HG03025 (cell line): Measurements from ENCODE around the gene ADAM17.
"Not testable (repeated sequence)": the region's sequence is repeated elsewhere in the genome, so short reads cannot be mapped to it uniquely, and the experiment has no call there.

Experiments used
- ATAC-seq: cut with Tn5 transposase; IDR thresholded peaks from one replicate; pipeline ENCODE4 v1.9.1; 2021; ENCODE audit warnings: mild to moderate bottlenecking, moderate library complexity; ENCODE audit not compliant: unreplicated experiment, low FRiP score

The ADAM17 gene

DNA sequence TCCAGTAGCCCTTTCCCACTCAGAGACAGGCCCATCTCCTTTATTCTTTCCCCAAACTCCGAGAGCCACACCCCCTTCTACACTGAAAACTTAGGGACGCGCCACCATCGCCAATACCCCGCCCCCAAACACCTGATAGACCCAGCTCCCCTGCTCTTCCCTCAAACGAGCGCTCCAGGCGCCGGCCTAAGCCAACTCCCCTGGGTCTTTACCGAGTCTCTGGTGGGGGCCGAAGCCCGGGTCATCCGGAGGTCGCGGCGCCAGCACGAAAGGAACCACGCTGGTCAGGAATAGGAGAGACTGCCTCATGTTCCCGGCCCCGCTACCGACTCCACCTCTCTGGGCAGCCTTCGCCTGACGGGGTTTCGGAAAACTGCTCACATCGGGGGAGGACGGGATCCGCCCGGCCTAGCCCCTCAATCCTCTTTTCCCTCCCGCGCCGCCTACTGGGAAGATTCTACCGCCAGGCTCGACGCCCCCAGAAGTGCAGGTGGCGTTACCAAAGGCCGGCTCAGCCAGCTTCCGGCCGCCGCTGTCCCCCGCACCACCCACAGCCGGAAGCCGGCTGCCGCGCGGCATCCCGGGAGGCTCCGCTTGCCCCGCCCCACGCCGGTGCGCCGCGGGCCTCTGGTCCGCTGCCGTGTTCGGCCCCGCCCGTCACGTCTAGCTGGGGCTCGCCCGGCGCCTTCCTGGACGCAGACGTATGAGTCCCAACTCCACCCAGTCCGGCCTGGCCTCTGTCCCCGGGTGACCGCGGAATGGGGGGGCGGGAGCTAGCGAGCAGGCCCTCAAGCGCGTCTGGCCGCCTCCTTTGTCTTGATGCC is at the start of gene ADAM17:
Gene ADAM17, minus strand, starts transcription at position 534 of the 824 bp plus-strand sequence. Its CDS starts 225 bp downstream, at position 309.
- ATAC-seq, result peak; percentile 77

DNA sequence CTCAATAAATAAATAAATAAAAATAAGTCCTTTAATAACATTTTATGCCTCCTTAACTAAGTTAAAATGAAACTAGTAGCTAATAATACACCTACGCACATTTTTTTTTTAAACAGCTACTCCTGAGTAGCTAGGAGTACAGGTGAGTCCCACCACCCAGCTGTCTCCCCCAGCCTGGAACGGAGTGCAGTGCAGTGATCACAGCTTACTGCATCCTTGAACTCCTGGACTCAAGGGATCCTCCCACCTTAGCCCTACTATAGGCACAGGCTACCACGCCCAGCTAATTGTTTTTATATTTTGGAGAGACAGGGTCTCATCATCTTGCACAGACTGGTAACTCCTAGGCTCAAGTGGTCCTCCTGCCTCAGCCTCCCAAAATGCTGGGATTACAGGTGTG is 46.8 kb upstream of the ADAM17 start:
- ATAC-seq, result no peak

DNA sequence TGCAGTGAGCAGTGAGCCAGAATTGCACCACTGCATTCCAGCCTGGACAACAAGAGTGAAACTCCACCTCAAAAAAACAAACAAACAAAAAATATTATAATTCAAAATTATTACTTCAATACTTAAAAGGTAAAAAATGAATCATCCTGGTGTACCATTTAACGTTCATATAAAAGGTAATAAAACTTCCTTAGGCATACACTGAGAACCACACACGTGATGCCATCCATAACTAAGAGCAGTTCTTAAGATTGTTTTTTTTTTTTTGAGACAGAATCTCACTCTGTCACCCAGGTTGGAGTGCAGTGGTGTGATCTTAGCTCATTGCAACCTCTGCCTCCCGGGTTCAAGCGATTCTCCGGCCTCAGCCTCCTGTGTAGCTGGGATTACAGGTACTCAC is 45.8 kb upstream of the ADAM17 start:
- no peak for ATAC-seq

DNA sequence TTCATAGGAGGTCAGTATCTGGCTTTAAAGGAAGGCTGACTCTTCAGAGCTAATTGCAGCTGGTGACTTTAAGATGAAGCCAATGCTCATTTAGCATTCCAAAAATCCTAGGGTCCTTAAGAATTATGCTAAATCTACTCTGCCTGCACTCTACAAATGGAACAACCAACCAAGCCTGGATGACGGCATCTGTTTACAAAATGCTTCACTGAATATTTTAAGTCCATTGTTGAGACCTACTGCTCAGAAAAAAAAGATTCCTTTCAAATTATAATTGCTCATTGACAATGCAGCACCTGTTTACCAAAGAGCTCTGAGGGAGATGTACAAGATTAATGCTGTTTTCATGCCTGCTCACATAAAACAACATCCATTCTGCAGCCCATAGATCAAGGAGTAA is 43.8 kb upstream of the ADAM17 start:
- ATAC-seq, result no peak

DNA sequence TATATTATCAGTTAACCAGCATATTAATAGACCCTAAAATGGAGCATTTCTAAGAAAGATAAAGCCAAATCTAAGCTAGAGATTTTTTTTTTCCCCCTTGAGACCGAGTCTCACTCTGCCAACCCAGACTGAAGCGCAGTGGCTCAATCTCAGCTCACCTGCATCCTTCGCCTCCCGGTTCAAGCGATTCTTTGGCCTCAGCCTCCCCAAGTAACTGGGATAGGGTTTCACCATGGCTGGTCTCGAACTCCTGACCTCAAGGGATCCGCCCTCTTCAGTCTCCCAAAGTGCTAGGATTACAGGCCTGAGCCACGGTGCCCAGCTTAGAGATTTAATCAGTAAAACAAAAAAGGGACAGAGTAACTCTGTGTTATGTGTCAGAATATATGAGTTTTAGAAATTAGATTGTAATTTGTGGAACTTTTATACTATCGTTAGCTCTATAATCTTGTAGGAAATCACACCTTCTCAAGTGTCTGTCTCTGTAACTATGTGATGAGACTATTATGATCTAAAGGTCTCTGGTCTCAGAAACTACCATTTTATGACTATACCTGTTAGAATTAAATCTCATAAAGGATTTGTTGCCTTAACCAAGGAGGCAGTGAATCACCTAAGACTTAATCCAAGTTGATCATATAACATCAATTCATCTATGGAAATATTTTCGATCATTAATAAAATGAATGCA is 41.1 kb upstream of the ADAM17 start:
- no peak for ATAC-seq

DNA sequence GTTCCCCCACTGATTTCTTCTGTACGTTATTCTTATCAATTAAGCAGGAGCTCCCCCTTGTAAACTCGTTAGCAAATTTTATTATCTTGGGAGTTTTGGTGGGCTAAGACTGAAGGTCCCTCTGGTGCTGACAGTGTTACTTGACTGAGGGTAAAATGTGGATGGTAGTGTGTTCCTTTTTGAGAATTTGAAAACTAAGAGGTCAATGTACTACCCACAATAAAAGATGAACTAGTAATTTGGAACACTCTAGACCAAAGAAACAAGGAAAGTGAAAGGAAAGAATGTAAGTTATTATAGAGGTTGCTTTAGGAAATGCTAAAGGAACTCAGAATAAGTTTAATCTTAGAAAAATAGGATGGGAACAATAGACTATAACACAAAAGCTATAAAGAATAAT is 40.1 kb upstream of the ADAM17 start:
- ATAC-seq, result no peak

DNA sequence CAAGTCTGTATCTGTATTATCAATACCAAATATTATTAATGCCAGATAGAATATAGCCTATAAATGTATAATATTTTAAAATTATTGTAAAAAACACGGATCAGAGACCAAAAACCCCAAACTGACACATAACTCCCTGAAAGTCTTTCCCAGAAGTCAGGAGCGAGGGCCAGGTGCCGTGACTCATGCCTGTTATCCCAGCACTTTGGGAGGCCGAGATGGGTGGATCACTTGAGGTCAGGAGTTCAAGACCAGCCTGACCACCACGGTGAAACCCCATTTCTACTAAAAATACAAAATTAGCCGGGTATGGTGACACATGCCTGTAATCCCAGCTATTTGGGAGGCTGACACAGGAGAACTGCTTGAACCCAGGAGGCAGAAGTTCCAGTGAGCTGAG is 39.6 kb upstream of the ADAM17 start:
- ATAC-seq, result not testable (repeated sequence)

DNA sequence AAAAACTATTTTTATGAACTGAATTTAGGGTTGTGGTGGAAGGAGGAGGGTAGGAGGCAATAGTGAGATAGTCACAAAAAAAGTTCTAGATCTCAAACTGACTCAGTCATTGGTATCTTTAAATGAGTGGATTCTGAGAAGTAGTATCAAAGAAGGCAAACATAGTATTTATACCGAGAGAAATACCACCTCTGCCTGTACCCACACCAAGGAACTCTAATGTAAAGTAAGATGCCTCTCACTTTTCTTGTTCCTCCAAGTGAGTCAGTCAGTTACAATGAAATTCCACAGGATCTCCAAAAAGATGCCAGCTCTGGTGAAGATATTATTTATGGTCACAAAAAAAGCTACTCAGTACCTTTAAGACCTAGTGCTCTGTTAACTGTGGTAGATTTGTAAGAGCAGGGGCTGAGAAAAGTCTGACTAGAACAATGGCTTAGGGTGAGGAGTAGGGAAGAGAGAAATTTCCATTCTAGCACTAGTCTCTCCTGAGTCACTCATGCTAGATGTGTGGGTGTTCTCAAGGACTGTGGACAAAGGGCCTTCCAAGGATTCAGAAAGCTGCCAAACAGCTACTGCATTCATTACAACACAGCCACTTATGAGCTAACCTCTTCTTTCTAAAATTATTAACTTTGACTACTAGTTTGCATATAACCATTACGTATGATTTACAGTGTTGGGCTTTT is 38.9 kb upstream of the ADAM17 start:
- ATAC-seq, result no peak

DNA sequence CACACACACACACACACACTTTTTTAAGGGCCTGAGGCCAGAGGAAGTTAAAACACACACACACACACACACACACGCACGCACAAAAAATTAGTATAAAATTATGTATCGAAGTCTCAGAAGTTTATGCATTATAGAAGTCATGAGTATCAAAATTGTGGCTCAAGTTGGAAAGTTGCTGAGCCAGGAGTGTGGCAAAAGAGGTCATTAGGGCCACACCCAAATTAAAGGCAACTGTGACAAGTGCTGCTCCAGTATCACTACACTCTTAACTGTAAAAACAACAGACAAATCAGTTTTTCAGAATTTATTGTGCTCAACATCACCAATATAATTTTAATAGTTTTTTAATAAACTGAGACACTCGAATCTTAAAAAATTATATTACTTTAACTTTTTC is 38.3 kb upstream of the ADAM17 start:
- ATAC-seq, result no peak

DNA sequence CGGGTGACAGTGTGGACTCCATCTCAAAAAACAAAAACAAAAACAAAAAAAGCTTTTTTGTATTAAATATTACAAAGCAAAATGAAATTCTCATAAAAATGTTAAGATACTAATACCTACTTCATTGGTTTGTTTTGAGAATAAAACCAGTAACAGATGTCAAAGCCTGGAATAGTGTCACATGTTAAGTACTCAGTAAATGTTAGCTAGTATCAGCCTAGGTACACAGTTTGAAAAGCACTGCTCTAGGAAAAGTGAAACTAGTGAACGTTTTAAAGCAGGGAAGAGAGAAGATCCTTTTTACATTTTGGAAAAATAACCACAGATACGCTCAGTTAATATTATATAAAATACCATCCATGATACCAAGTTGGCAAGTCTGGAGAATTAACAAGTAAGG is 37.1 kb upstream of the ADAM17 start:
- no peak for ATAC-seq

DNA sequence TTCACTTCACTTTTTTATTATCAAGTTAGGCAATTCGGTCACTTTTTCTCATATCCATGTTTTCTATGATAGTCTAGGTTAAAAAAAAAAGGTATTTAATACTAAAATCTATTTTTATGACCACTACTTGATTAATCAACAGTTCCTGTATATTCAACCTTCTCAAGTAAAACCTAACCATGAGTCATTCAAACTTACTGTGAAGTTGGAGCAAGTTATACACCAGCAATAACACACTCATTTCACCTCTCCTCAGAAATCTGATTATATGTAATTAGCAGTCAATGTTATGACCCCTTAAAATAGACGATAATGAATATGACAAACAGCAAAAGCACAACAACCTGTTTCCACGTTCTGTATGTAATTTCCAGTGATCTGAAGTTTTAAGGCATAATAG is 35.0 kb upstream of the ADAM17 start:
- ATAC-seq, result no peak

DNA sequence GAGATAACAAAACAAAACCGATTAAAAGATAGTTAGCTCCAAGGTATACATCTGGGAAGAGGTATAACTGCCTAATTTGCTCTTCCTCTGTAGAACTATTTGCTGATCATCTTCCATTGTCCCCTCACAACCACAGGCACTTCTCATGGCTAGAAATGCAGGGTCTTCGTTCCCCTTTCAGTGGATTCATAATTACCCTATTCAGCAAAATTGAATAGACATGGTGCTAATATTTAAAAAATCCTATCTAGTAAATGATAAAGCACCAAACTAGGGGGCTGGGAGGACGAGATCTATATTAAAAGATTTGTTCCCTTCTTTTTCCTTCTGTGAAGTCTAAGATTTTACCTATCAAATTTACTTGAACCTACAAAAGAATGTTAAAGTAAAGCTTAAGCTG is 30.8 kb upstream of the ADAM17 start:
- ATAC-seq, result no peak

DNA sequence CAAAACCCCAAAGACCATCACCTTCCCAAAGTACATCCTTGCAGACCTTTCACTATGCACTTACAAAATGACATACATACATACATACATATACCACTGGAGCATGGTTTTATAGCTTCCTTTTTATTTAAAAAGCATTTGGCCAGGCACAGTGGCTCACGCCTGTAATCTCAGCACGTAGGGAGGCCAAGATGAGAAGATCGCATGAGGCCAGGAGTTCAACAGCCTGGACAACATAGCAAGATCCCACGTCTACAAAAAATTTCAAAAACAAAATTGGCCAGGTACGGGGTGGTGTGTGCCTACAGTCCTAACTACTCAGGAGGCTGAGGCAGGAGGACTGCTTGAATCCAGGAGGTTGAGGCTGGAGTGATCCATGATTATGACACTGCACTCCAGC is 29.9 kb upstream of the ADAM17 start:
- ATAC-seq, result no peak

DNA sequence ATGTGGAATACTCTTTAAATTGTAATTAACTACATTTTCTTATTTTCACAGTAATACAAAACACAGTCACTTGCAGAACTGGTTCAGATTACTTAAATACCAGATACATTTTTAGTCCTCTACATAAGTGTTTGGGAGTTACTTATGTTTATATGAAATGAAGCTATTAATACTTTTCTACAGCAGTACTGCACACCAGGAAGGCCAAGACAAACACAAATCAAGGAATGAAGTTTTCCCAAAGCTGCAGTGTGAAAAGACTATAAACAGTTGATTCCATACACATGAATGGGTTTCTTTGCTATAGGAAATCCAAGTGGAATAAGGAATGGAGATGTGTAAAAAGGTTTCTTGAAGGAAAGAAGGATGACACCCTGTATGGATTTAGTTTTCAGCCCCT is 29.3 kb upstream of the ADAM17 start:
- ATAC-seq, result not testable (repeated sequence)

DNA sequence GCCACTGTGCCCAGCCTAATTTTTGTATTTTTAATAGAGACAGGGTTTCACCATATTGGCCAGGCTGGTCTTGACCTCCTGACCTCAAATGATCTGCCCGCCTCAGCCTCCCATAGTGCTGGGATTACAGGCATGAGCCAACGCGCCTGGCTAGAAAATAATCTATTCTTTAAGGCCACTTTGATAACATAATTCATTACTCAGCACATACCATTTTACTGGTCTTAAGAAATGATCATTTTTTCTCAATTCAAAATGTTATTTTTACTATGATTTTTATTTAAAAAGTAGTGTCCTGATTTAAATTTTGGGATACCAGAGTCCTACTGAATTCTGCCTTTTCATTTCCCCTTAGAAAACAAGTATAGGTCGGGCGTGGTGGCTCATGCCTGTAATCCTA is 27.0 kb upstream of the ADAM17 start:
- no peak for ATAC-seq

DNA sequence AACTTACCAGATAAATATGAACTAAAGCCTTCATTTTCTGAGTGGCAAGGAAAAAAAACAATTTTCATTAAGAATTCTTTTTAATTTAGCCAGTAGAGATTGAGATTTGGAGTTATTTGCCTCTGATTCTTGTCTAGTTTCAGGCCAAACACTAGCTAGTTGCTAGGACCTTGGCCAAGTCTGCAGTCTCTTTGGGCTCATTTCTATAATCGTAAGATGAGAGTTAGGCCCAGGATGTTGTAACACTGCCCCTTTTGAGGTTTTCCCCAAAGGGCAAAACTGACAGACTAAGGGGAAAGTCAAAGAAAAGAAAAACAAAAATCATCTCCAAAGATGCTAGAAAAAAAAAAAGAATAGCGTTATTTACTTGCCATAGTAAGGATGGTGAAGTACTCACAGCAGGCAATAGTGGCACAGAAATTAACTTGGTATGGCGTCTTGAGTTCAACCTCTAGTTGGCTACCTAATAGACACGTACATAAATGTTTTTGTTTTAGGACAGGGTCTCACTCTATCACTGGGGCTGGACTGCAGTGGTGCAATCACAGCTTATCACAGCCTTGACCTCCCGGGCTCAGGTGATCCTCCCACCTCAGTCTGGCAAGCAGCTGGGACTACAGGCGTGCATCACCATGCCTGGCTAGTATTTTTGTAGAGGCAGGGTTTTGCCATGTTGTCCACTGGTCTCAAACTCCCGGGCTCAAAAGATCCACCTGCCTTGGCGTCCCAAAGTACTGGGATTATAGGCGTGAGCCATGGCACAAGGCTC is 23.0 kb upstream of the ADAM17 start:
- no peak for ATAC-seq

DNA sequence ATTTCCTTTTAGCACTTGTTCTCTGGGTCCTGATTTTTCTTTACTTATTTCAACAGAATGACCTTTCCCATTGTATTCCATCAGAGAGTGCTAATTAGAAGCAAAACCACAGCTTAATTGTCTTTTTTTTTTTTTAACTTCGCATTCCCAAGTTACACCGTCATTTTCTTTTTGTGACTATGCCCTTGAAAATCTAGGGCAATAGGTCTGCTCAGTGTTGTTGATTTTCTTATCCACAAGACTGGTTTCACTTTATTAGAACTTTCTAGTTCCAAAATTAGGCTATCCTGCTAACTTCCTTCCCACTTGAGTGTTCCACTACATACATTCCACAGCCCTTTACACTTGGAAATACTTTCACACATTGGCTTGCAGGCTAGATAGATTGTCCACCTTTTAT is 18.7 kb upstream of the ADAM17 start:
- no peak for ATAC-seq

DNA sequence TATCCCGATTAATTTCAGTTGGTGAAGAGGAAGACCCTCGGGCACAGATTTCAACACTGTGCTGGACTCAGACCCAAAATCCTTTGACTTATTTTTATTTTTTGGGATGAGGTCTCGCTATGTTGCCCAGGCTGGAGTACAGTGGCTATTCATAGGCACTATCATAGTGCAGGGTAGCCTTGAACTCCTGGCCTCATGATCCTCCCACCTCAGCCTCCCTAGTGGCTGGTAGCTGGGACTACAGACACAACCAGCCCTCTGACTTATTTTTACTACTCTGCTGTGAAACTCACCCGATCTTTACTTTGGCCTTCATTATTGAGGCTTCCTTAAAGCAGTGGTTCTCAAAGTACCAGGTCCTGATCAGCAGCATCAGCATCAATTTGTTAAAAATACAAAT is 18.2 kb upstream of the ADAM17 start:
- no peak for ATAC-seq

DNA sequence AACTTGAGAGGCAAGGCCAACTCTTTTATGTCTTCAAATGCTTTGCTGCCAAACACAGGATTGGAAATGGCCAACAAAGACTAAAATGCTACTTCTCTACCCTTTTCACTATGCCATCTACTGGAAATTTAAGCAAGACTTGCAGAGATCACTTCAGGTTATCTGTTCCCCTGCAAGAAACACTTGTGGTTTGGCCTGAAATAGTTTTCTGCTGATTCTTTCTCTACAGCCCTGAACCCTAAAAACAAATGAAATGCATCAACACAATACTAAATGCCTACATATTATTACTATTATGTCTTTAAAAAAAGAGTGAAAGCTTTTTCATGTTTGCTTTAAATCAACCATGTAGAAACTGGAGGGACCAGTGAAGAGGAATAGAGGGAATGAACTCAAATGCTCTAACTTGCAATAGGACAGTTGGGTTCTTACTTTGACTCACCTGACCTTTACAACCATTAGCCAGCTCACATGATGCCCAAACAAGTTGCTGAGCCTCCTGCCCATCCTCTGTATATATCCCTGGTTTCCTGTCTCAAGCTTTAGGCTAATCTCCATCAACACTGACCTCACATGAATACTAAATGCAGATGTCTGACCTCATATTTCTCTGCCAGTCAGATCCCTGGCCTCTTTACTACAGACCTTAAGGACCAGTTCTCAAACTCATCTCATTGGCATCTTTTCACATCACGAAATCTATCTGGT is 17.5 kb upstream of the ADAM17 start:
- ATAC-seq, result no peak
